AG10803 (cell line): ENCODE data around the gene EIF3L.

Experiments
- DNase-seq: peaks from one replicate; pipeline ENCODE4 v3.0.0; 2010; ENCODE audit warnings: low read depth
- H3K4me3 ChIP-seq: 2 replicates; pipeline ENCODE4 v1.5.1; 2011; ENCODE audit warnings: mild to moderate bottlenecking, low read length, control low read depth
- TF ChIP-seq, protein P1 (sequence below): conservative IDR thresholded peaks from 2 replicates; pipeline ENCODE4 v1.5.1; 2011; ENCODE audit warnings: mild to moderate bottlenecking, low read length, control low read depth, inconsistent platforms

Gene EIF3L

DNA sequence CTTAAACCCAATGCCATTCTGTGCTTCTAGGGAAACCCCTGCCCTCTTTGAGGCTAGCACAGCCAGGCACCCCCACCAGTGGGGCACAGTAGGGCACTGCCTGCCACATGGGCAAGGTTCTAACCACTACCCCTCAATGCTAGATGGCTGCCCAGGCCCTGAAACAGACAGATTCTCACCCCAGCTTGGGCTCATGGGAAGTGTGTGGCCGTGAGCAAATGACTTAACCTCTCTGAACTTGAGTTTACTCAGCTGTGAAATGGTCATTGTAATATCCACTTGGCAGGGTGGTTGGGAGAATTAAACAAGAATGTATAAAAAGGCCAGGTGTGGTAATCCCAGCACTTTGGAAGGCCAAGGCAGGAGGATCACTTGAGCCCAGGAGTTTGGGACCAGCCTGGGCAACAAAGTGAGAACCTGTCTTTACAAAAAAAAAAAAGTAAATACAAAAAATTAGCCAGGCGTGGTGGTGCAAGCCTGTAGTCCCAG lies 81.8 kb downstream of the EIF3L start:
- TF ChIP-seq, protein P1, sequence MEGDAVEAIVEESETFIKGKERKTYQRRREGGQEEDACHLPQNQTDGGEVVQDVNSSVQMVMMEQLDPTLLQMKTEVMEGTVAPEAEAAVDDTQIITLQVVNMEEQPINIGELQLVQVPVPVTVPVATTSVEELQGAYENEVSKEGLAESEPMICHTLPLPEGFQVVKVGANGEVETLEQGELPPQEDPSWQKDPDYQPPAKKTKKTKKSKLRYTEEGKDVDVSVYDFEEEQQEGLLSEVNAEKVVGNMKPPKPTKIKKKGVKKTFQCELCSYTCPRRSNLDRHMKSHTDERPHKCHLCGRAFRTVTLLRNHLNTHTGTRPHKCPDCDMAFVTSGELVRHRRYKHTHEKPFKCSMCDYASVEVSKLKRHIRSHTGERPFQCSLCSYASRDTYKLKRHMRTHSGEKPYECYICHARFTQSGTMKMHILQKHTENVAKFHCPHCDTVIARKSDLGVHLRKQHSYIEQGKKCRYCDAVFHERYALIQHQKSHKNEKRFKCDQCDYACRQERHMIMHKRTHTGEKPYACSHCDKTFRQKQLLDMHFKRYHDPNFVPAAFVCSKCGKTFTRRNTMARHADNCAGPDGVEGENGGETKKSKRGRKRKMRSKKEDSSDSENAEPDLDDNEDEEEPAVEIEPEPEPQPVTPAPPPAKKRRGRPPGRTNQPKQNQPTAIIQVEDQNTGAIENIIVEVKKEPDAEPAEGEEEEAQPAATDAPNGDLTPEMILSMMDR: no peak
- DNase-seq: no peak
- H3K4me3 ChIP-seq: no peak overlapping the region

DNA sequence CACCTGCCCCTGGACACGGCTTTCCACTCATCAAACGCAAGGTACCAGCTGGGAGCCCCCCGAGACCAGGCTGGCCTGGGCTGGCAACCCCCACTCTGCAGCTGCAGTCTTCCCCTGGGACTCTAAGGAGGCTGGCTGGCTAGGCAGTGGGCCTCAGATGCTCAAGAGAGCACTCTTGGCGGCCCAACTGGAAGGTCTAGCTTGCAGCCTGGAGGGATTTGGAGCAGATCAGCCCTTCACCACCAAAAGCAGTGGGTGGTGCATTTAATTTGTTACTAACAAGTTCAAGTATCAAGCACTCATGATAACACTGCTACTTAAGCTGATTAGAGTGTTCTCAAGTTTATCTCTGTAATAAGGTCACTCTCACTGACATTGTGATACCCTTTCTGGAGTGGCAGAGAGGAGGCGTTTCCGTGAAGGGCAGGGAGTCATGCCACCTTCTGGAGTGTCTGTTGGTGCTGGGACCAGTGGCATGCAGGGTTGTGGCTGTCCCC lies 82.7 kb downstream of the EIF3L start:
- H3K4me3 ChIP-seq: no peak overlapping the region

DNA sequence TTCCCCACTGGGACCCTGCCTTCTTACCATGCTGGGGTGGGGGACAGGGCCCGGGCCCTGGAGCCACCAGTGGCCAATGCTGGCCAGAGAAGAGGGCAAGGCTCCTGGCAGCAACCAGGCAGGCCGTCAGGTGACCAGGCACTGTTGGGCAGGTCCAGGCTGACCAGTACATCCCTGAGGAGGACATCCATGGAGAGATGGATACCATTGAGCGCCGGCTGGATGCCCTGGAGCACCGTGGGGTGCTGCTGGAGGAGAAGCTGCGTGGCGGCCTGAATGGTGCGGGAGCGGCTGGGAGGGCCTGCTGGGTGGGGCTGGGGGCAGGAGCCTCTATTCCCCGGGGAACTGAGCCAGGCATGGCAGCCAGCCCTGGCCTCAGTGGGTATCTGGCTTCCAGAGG lies 83.2 kb downstream of the EIF3L start:
- no peak for DNase-seq
- TF ChIP-seq, protein P1: no peak
- H3K4me3 ChIP-seq: no peak overlapping the region

More for the DNA sequence above, 82.7 kb downstream of the EIF3L start:
- TF ChIP-seq, protein P1: no peak
- DNase-seq: no peak

DNA sequence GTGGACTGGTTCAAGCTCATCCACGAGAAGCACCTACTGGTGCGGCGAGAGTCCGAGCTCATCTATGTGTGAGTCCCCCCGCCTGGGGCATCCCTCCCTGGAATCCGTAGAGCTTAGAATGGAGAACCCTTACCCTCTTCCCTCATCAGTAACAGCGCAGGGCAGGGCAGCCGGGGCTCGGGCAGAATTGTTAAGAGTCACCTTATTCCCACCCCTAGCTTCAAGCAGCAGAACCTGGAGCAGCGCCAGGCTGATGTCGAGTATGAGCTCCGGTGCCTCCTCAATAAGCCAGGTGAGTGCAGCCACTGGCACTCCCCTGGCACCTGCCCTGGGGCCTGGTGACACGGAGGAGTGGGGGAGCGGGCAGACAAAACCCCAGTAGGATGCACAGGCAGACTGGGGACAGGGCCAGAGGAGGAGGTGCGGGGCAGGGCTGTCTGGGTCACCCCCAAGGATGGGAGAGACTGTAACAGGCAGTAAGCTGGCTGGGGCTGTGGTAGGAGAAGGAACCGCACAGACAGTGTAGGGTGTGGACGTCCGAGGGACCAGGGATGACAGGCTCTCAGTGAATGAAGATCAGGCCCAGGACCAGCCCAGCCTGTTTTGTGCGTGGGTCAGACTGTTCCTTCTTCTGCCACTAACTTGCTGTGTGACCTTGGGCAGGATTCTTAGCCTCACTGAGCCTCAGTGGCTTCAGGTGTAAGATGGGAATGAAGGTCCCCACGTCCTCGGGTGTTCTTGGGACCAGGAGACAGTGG lies 83.8 kb downstream of the EIF3L start:
- H3K4me3 ChIP-seq: no peak overlapping the region
- TF ChIP-seq, protein P1: no peak
- DNase-seq: no peak

DNA sequence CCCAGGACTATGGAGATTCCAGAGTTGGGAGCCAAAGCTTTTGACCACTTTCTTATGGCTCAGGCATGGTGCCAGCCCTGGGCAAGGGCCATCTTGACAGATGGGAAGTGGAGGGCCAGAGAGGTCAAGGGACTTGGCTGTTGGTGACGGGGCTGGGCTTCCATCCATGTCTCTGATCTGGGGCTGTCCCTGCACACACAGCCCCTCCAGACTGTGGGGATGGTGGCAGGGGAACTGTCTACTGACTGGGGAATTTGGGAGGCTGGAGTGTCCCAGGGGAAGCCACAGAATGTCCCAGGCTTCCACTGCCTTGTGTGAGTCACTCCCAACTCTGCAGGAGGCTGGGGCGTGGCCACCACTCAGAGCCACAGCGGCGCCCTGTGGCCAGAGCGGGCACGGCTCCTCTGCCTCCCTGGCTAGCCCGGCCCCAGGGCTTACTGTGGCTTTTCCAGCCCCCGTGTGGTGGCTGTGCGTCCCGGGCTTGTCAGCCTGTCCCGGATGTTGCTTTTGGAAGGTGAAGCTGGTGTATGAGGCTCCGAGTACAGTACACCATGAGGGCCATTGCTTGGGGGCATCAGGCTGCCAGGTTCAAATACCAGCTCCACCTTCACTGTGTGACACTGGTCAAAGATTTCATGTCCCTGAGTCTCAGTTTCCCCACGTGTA lies 84.6 kb downstream of the EIF3L start:
- DNase-seq: peak; percentile 91
- H3K4me3 ChIP-seq: no peak overlapping the region
- TF ChIP-seq, protein P1: peak; percentile 93
